HG03280 (cell line): Measurements from ENCODE around the gene PRPF40A.
A peak's percentile ranks its signal among the peaks of the same experiment; 100 is the strongest.
"Not testable (repeated sequence)": the region's sequence is repeated elsewhere in the genome, so short reads cannot be mapped to it uniquely, and the experiment has no call there.

Experiments used
- ATAC-seq: cut with Tn5 transposase; IDR thresholded peaks from one replicate; pipeline ENCODE4 v1.9.1; 2021; ENCODE audit warnings: mild to moderate bottlenecking, moderate library complexity; ENCODE audit not compliant: unreplicated experiment

The PRPF40A gene

GRCh38 chr2:152717228-152718075 is at the start of gene PRPF40A:
Gene PRPF40A, minus strand, starts transcription at chr2:152717461. Its CDS starts 22 bp downstream, at chr2:152717439.
- ATAC-seq: peak; percentile 67

DNA sequence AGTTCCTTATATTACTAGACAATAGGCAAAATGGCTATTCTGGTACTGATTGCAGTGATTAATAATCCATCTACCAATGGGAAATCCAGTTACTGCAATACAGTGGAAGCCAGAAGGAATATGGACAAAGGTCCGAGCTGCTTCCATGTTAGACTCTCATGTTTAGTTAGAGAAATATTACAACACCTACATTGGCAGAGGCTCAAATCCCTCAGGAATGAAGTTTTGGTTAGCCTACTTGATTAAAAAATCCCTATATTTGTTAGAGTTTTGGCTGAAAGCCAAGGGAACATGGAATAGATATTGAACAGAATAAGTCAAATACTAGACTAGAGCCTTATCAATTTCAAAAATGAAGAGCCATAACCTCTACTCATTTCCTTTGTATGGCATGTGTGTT is 49.7 kb upstream of the PRPF40A start:
- no peak for ATAC-seq

- ATAC-seq: no peak
These were observed 46.4 kb upstream of the PRPF40A start for GRCh38 chr2:152763651-152764050.

GRCh38 chr2:152763208-152763607 is 45.9 kb upstream of the PRPF40A start:
- ATAC-seq: not testable (repeated sequence)

DNA sequence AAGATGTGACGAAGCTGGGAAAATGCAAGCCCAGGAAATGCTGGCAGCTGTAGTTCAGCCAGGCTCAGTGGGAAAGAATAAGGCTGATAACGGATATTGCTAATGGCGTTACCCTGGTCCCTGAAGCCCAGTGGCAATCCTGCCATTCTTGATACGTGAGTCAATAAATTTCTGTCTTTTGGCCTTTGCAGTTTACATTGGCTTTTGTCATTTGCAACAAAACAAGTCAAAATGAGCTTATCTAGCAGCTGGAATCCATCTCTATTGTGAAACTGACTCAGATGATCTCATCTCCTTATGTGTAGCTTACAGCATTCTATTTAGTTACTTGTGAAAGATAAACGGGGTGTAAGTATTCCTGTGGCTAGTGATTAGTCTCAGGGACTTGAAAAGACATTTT is 44.9 kb upstream of the PRPF40A start:
- ATAC-seq: no peak

DNA sequence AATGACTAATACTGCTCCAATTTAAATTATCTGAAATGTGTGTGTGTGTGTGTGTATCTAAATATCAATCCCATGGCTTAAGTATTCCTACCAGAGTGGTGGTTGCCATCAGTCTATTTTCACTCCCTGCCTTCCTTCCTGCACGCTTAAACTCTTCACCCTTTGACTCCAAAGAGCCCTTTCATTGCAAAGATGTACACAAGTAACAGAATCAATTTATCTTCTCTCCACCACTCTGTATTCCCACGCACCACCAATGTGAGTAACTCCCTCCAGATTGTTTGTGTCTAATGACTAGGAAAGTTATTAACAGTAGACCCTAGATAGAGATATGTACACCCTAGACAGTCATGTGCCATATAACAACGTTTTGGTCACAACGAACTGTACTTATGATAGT is 44.0 kb upstream of the PRPF40A start:
- no peak for ATAC-seq

DNA sequence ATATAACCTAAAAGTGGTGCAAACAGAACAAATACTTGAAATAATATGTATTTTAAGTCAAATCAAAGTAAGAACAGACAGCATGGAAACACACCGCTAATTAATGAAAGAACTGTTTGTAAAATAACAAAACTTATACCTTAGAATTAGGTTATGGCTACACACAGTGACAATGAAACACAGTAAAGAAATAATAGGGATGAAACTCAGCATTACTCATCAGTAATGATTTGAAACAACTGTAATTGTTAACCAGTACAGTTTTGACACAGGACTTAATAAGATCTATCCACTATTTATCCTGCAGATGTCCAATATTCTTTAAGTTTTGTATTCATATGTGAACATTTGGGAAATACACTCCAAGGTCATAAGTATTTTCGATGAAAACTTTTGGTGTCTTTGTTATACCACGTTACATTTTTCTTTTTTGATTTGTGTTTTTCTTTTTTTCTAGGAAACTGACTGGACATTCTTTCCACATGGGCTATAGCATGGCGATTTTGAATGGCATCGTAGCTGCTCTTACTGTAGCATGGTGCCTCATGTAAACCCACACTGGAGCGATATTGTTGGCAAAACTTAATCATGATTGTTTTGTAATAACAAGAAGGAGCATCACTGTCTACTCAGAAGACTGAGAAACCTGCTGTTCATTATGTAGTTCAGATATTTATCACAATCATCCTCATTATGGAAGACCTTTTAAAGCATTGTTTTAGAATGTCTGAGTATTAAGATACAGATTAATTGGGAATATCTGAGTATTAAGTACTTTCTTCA is 42.2 kb upstream of the PRPF40A start:
- no peak for ATAC-seq

- ATAC-seq: no peak
These were observed 37.8 kb upstream of the PRPF40A start for GRCh38 chr2:152755029-152755428.

GRCh38 chr2:152747751-152748150 is 30.5 kb upstream of the PRPF40A start:
- not testable (repeated sequence) for ATAC-seq

DNA sequence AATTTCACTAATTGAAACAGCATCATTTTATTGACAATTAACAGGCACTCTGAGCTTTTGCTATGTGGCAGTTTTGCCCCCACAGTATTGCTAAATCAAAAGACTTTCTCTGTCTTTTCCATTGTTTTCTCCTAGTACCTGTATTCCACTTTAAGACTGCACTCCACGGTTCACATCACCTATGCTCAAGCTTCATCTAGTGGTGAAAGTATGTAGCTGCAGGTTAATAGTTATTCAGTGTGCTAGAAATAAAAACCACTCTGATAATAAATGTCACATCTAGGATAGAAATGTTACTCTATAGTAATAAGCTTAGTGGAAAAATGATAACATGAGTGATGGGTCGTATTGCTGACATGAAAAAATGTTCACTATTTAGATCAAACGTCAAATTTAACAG is 25.7 kb upstream of the PRPF40A start:
- ATAC-seq: peak; percentile 74

- ATAC-seq: peak; percentile 83
These were observed 23.6 kb upstream of the PRPF40A start for GRCh38 chr2:152740743-152741328.

- not testable (repeated sequence) for ATAC-seq
These were observed 22.4 kb upstream of the PRPF40A start for GRCh38 chr2:152739705-152740104.

DNA sequence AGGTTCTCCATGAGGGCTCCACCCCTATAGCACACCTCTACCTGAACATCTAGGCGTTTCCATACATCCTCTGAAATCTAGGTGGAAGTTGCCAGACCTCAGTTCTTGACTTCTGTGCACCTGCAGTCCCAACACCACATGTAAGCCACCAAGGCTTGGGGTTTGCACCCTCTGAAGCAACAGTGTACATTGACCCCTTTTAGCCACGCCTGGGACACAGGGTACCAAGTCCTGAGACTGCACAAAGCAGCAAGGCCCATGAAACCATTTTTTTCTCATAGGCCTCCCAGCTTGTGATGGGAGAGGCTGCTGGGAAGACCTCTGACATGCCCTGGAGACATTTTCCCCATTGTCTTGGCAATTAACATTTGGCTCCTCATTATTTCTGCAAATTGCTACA is 21.2 kb upstream of the PRPF40A start:
- no peak for ATAC-seq

GRCh38 chr2:152737509-152737908 is 20.2 kb upstream of the PRPF40A start:
- ATAC-seq: not testable (repeated sequence)

GRCh38 chr2:152730591-152731333 is 13.5 kb upstream of the PRPF40A start:
- ATAC-seq: peak; percentile 44

- no peak for ATAC-seq
These were observed 12.6 kb upstream of the PRPF40A start for GRCh38 chr2:152729844-152730243.

DNA sequence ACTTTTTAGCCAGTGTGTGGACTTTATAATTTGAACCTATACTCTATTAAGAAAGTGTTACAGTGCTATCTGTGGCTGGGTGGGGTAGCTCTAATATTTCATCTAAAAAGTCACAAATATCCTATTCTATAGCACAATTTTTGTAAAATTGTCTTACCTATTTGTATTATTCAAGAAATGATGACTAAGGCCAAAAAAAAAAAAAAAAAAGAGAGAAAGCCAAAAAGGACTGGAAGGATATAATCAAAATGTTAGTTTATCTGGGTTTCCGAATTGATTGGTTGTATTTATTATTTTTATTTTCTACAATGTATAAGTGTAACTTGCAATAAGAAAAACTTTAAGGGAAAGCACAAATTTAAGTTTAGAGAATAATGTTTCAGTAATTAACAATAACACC is 6.7 kb upstream of the PRPF40A start:
- ATAC-seq: no peak

- ATAC-seq: not testable (repeated sequence)
These were observed 5.4 kb upstream of the PRPF40A start for GRCh38 chr2:152722639-152723038.

DNA sequence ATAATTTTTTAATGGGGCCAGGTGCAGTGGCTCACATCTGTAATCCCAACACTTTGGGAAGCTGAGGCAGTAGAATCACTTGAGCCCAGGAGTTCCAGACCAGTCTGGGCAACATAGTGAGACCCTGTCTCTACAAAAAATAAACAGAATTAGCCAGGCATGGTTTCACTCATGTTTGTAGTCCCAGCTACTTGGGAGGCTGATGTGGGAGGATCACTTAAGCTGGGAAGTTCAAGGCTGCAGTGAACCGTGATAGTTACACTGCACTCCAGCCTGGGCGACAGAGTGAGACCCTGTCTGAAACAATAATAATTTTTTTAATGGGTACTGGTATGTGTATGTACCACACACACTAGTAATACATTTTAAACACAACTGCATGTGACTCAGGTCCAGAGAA is 3.5 kb upstream of the PRPF40A start:
- ATAC-seq: no peak

DNA sequence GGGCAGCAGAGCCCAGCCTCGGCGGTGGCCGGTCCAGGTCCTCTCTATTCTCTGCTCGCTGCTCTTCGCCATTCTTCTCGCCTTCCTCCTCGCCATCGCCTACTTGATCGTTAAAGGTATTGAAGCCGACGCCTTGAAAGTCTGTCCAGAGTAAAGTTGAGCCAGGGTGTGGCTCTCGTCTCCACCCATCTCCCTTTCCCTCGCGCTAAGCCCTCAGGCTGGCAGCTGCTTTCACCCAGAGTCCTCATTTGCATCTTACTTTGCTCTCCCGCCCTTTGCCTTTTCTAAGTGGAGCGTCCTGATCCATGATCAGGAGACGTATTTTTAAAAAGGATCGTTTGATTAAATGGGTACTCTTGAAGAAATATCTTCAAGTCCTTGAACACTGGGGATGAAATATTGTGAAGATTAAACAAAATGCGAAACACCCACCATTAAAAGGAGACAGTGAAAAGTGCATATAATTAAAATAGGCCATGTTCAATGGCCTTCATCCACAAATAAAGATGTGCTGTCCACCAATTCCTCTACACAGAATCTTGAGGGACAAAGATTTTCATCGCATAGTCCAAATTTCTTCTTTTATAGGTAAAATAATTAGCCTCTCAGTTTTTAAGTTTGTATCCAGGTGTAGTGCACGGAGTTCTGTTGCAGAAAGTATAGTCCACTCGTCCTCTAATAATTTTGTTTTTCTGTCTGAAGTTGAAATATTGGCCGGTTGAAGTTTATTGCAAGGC is 1.8 kb upstream of the PRPF40A start:
- ATAC-seq: peak; percentile 17
